Type B pancreatic cell (in vitro differentiated cells): Measurements from ENCODE around the gene KIF22. TPM values are rescaled to one million over a fixed set of nuclear protein-coding genes. Genes with fewer than 3 reads are reported as not detected.
"Not testable (repeated sequence)": the region's sequence is repeated elsewhere in the genome, so short reads cannot be mapped to it uniquely, and the experiment has no call there.

Experiments used
- DNase-seq: peaks from one replicate; pipeline ENCODE4 v3.0.0; 2021; ENCODE audit warnings: mixed read lengths; ENCODE audit not compliant: unreplicated experiment; ENCODE audit errors: extremely low spot score
- H3K27ac Mint-ChIP-seq: 2 replicates; pipeline ENCODE4 v1.8.0; 2021; ENCODE audit warnings: mild to moderate bottlenecking, mixed read lengths
- H3K27me3 Mint-ChIP-seq: 2 replicates; pipeline ENCODE4 v1.8.0; 2021; ENCODE audit warnings: mixed read lengths
- H3K36me3 Mint-ChIP-seq: 2 replicates; pipeline ENCODE4 v1.8.0; 2021; ENCODE audit warnings: mixed read lengths
- H3K4me1 Mint-ChIP-seq: one replicate; pipeline ENCODE4 v1.8.0; 2021; ENCODE audit warnings: mixed read lengths; ENCODE audit not compliant: unreplicated experiment
- H3K4me3 Mint-ChIP-seq: 2 replicates; pipeline ENCODE4 v1.8.0; 2021; ENCODE audit warnings: mild to moderate bottlenecking, mixed read lengths
- H3K9me3 Mint-ChIP-seq: 2 replicates; pipeline ENCODE4 v1.8.0; 2021; ENCODE audit warnings: mixed read lengths
- total RNA-seq: library from RNA; stranded (reverse); gene quantifications from 2 replicates; pipeline ENCODE4 v1.2.1, GENCODE V29; 2021; ENCODE audit warnings: low replicate concordance
- TF ChIP-seq, protein P1 (sequence below): fragments of 200-600 bp; sonication (generic); conservative IDR thresholded peaks from 2 replicates; pipeline ENCODE4 v1.5.0; 2021; ENCODE audit warnings: antibody characterized with exemption, mild to moderate bottlenecking

The KIF22 gene
- total RNA-seq, 1 donor from 2014 or later = 112 TPM

- H3K4me3 Mint-ChIP-seq = no peak overlapping the region
- H3K27ac Mint-ChIP-seq = peak overlapping the region; percentile 46
- no peaks in the 10 kb centered on the region for H3K27me3 Mint-ChIP-seq
- DNase-seq = no peak
- no peaks in the 10 kb centered on the region for H3K36me3 Mint-ChIP-seq
- no peaks in the 10 kb centered on the region for H3K9me3 Mint-ChIP-seq
- TF ChIP-seq, protein P1, sequence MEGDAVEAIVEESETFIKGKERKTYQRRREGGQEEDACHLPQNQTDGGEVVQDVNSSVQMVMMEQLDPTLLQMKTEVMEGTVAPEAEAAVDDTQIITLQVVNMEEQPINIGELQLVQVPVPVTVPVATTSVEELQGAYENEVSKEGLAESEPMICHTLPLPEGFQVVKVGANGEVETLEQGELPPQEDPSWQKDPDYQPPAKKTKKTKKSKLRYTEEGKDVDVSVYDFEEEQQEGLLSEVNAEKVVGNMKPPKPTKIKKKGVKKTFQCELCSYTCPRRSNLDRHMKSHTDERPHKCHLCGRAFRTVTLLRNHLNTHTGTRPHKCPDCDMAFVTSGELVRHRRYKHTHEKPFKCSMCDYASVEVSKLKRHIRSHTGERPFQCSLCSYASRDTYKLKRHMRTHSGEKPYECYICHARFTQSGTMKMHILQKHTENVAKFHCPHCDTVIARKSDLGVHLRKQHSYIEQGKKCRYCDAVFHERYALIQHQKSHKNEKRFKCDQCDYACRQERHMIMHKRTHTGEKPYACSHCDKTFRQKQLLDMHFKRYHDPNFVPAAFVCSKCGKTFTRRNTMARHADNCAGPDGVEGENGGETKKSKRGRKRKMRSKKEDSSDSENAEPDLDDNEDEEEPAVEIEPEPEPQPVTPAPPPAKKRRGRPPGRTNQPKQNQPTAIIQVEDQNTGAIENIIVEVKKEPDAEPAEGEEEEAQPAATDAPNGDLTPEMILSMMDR = no peak
- peaks cover 11% of the 10 kb centered on the region for H3K4me1 Mint-ChIP-seq
Measured at GRCh38 chr16:29770250-29770929, 20.2 kb upstream of the KIF22 start.

DNA sequence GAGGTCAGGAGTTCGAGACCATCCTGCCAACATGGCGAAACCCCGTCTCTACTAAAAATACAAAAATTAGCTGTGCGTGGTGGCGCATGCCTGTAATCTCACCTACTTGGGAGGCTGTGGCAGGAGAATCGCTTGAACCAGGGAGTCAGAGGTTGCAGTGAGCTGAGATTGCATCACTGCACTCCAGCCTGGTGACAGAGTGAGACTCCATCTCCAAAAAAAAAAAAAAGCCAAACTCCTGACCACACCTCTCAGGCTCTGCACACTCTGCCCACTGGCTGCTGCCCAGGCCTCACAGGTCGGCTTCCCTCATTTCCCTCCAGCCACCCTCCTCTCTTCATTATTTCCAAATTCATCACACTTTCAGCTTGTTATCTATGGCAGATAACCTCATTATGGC lies 18.2 kb upstream of the KIF22 start:
- H3K36me3 Mint-ChIP-seq, H3K9me3 Mint-ChIP-seq, H3K27ac Mint-ChIP-seq, H3K27me3 Mint-ChIP-seq, H3K4me3 Mint-ChIP-seq, DNase-seq: not testable (repeated sequence)
- H3K4me1 Mint-ChIP-seq = peaks cover 11% of the 10 kb centered on the region

- H3K27me3 Mint-ChIP-seq = no peaks in the 10 kb centered on the region
- H3K4me1 Mint-ChIP-seq = peaks cover 11% of the 10 kb centered on the region
- H3K9me3 Mint-ChIP-seq = no peaks in the 10 kb centered on the region
- DNase-seq = no peak
- TF ChIP-seq, protein P1 = no peak
- no peak overlapping the region for H3K27ac Mint-ChIP-seq
- H3K36me3 Mint-ChIP-seq = no peaks in the 10 kb centered on the region
- no peak overlapping the region for H3K4me3 Mint-ChIP-seq
Measured at GRCh38 chr16:29774730-29775129, 15.8 kb upstream of the KIF22 start.

GRCh38 chr16:29775742-29776408 lies 14.7 kb upstream of the KIF22 start:
- H3K9me3 Mint-ChIP-seq = no peaks in the 10 kb centered on the region
- H3K27ac Mint-ChIP-seq = no peak overlapping the region
- DNase-seq = no peak
- TF ChIP-seq, protein P1 = no peak
- H3K27me3 Mint-ChIP-seq = no peaks in the 10 kb centered on the region
- peaks cover 5% of the 10 kb centered on the region for H3K4me1 Mint-ChIP-seq
- no peaks in the 10 kb centered on the region for H3K36me3 Mint-ChIP-seq
- H3K4me3 Mint-ChIP-seq = no peak overlapping the region

GRCh38 chr16:29777576-29778350 lies 12.8 kb upstream of the KIF22 start, which contains the start of gene ZG16:
Gene ZG16, plus strand, starts transcription at chr16:29778256. Its CDS starts 1,011 bp downstream, at chr16:29779267.
- Mint-ChIP-seq H3K9me3 (no peaks in the 10 kb centered on the region), H3K36me3 (no peaks in the 10 kb centered on the region), H3K27ac (peak within 1 kb of the TSS; percentile 91), H3K27me3 (no peaks in the 10 kb centered on the region), H3K4me1 (peaks cover under 1% of the 10 kb centered on the region), H3K4me3 (no peak within 1 kb of the TSS)
- TF ChIP-seq, protein P1 = no peak
- no peak for DNase-seq

- DNase-seq = no peak
- TF ChIP-seq, protein P1 = no peak
- Mint-ChIP-seq H3K27ac (peak overlapping the region; percentile 91), H3K27me3 (no peaks in the 10 kb centered on the region), H3K4me3 (peak overlapping the region; percentile 57), H3K4me1 (peaks cover 16% of the 10 kb centered on the region), H3K9me3 (no peaks in the 10 kb centered on the region), H3K36me3 (no peaks in the 10 kb centered on the region)
Measured at GRCh38 chr16:29779474-29779873, 11.1 kb upstream of the KIF22 start.

DNA sequence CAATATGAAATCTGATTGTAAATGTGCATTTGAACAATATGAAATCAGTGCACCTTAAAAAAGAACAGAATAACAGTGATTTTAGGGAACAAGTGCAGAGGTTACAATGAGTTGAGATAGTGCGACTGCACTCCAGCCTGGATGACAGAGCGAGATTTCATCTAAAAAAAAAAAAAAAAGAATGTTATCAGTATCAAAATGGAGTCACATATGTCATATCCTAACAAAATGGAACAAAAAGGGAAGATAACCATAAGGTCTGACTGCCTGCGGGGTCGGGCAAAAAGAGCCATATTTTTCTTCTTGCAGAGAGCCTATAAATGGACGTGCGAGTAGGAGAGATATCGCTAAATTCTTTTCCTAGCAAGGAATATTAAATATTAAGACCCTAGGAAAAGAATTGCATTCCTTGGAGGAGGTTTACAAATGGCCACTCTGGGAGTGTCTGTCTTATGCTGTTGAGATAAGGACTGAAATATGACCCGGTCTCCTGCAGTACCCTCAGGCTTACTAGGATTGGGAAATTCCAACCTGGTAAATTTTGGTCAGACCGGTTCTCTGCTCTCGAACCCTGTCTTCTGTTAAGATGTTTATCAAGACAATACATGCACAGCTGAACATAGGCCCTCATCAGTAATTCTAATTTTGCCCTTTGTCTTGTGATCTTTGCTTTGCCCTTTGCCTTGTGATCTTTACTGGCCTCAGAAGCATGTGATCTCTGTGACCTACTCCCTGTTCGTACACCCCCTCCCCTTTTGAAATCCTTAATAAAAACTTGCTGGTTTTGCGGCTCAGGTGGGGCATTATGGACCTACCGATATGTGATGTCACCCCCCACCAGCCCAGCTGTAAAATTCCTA lies 7.2 kb upstream of the KIF22 start:
- H3K27me3 Mint-ChIP-seq, DNase-seq, H3K9me3 Mint-ChIP-seq, H3K36me3 Mint-ChIP-seq: not testable (repeated sequence)
- H3K4me1 Mint-ChIP-seq = peaks cover 16% of the 10 kb centered on the region
- peak overlapping the region; percentile 86 for H3K27ac Mint-ChIP-seq
- H3K4me3 Mint-ChIP-seq = peak overlapping the region; percentile 10
